HG03039 (cell line): ENCODE results near the gene KIT.

Experiments
- ATAC-seq: cut with Tn5 transposase; IDR thresholded peaks from one replicate; pipeline ENCODE4 v1.9.1; 2021; ENCODE audit warnings: mild to moderate bottlenecking, moderate library complexity; ENCODE audit not compliant: unreplicated experiment

The KIT gene

GRCh38 chr4:54742636-54743399, 85.1 kb downstream of the KIT start:
- no peak for ATAC-seq

GRCh38 chr4:54743562-54743961, 85.8 kb downstream of the KIT start:
- no peak for ATAC-seq

GRCh38 chr4:54744487-54744886, 86.7 kb downstream of the KIT start:
- ATAC-seq: no peak

- ATAC-seq: no peak
These were observed 87.4 kb downstream of the KIT start for GRCh38 chr4:54745031-54745770.

GRCh38 chr4:54746218-54746617, 88.5 kb downstream of the KIT start:
- peak; percentile 63 for ATAC-seq

- no peak for ATAC-seq
These were observed 92.6 kb downstream of the KIT start for GRCh38 chr4:54750341-54750740.

GRCh38 chr4:54754394-54754793, 96.6 kb downstream of the KIT start:
- no peak for ATAC-seq

GRCh38 chr4:54764476-54764875, 106.7 kb downstream of the KIT start:
- ATAC-seq: no peak

- no peak for ATAC-seq
These were observed 109.6 kb downstream of the KIT start for GRCh38 chr4:54767376-54767775.

- ATAC-seq: no peak
These were observed 115.3 kb downstream of the KIT start for GRCh38 chr4:54773022-54773421.

- ATAC-seq: no peak
These were observed 121.3 kb downstream of the KIT start for GRCh38 chr4:54779036-54779435.

- ATAC-seq: no peak
These were observed 121.9 kb downstream of the KIT start for GRCh38 chr4:54779476-54780148.

- ATAC-seq: no peak
These were observed 122.4 kb downstream of the KIT start for GRCh38 chr4:54780149-54780495.

- no peak for ATAC-seq
These were observed 124.0 kb downstream of the KIT start for GRCh38 chr4:54781756-54782155.

- ATAC-seq: no peak
These were observed 125.8 kb downstream of the KIT start for GRCh38 chr4:54783402-54784110.

- ATAC-seq: no peak
These were observed 126.5 kb downstream of the KIT start for GRCh38 chr4:54784161-54784671.
